ENCODE measurements around the gene NOS1. TPM values are rescaled to one million over a fixed set of nuclear protein-coding genes. Genes with fewer than 3 reads are reported as not detected.

The NOS1 gene
- total and polyA plus RNA-seq, 2 of the 8 experiments (the other 6 are each of a cell fraction or from before 2014, with no cell fraction given) = 1.5 to 2.0 TPM

DNA sequence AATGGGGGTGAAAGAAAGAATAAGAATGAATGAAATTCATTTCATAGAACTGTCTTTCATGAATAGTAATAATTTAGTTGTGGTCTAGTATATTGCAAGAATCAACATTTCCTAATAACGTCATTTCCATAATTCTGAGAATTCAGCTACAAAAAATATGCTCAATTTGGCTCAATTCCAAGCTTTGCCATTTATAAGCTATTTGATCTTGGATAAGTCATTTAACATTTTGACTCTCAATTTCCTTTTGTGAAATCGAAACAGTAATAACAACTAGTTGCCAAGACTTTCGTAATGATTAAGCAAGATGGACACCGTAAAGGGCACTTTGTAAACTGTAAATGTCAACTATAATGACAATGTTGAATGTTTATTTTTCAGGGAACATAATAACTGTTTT is 18.1 kb downstream of the NOS1 start:
- Histone ChIP-seq H3K79me2 (ENCODE audit: control insufficient read depth in 1 of 2, insufficient read depth in 2 of 2, low read length in 2 of 2) (no peaks in the 10 kb centered on the region), H4K5ac (ENCODE audit: insufficient read length, low read depth, low read length) (no peak overlapping the region), H3K23me2 (ENCODE audit: low read depth, low read length) (no peaks in the 10 kb centered on the region; the same call in 1 of the 2 replicates), H3K4me1 (replicated peaks in 1 of 4; ENCODE audit: control insufficient read depth in 3 of 4, insufficient read depth in 4 of 4, low read length in 3 of 4) (peaks cover 0 to 5% (median 3%) of the 10 kb centered on the region in 4 experiments; a peak in 3 of 7 replicates), H3K18ac (ENCODE audit: extremely low read depth, low read length) (no peak overlapping the region), H4K20me1 (replicated peaks in 1 of 2; ENCODE audit: control insufficient read depth in 1 of 2, insufficient read depth in 2 of 2, low read length in 2 of 2) (no peaks in the 10 kb centered on the region), H2BK5ac (ENCODE audit: low read depth, low read length) (no peak overlapping the region), H2BK20ac (ENCODE audit: low read length) (no peak overlapping the region), H3K9me3 (ENCODE audit: insufficient read depth in 2 of 2, low read depth in 1 of 2, low read length in 1 of 2) (no peaks in the 10 kb centered on the region), H2AK5ac (ENCODE audit: low read depth, low read length) (no peak overlapping the region), H3K4ac (replicated peaks; ENCODE audit: insufficient read length, low read depth, low read length) (no peak overlapping the region), H3K36me3 (ENCODE audit: control insufficient read depth in 2 of 4, insufficient read depth in 4 of 4, low read length in 3 of 4) (no peaks in the 10 kb centered on the region), H3K27ac (ENCODE audit: low read depth, low read length) (no peak overlapping the region), H4K91ac (replicated peaks; ENCODE audit: insufficient read length, low read length) (no peak overlapping the region), H2BK12ac (ENCODE audit: low read depth, low read length) (no peak overlapping the region), H3K4me3 (ENCODE audit: extremely low read depth in 1 of 4, insufficient read depth in 2 of 4, low read depth in 3 of 4, low read length in 4 of 4) (no peak overlapping the region), H2BK15ac (ENCODE audit: low read length) (no peak overlapping the region), H3K27me3 (replicated peaks in 1 of 4; ENCODE audit: control insufficient read depth in 3 of 4, extremely low read depth in 1 of 4, insufficient read depth in 3 of 4, low read length in 3 of 4) (no peaks in the 10 kb centered on the region; a peak in 1 of 7 replicates), H3K14ac (ENCODE audit: insufficient read length) (no peak overlapping the region), H3K4me2 (ENCODE audit: insufficient read depth in 1 of 2, low read depth in 2 of 2, low read length in 2 of 2) (no peak overlapping the region), H3K56ac (replicated peaks; ENCODE audit: insufficient read length, low read depth, low read length) (no peak overlapping the region), H3K23ac (ENCODE audit: insufficient read length) (no peak overlapping the region), H3K9ac (replicated peaks in 1 of 4; ENCODE audit: extremely low read depth in 1 of 4, low read depth in 3 of 4, low read length in 3 of 4) (no peak overlapping the region), H2AFZ (ENCODE audit: low read length) (no peak overlapping the region), H2BK120ac (replicated peaks; ENCODE audit: low read depth, low read length) (no peak overlapping the region), H4K8ac (ENCODE audit: extremely low read depth, insufficient read depth, low read length) (no peak overlapping the region), H3K79me1 (ENCODE audit: low read depth, low read length) (no peaks in the 10 kb centered on the region)
- ChIA-PET POLR2A (ENCODE audit: partially characterized antibody) (no interaction called here), CTCF (ENCODE audit: partially characterized antibody) (interaction anchor here (0.5 to 1.8 kb wide), 4 partner anchors 12 to 506 kb away, joined by 3 to 6 read pairs (median 4); no protein-coding TSS in a partner anchor)
- 79% methylated on average over 4 of the region's 4 CpGs; no CpG with 5 or more reads in 1 of the 2 experiments for WGBS, 2 experiments (ENCODE audit: extremely low coverage in 1 of 2, insufficient coverage in 1 of 2, insufficient read length in 1 of 2, insufficient replicate concordance in 2 of 2, low coverage in 1 of 2, low lambda C conversion rate in 2 of 2, missing lambda C conversion rate in 1 of 2)
- TF ChIP-seq, protein P1, sequence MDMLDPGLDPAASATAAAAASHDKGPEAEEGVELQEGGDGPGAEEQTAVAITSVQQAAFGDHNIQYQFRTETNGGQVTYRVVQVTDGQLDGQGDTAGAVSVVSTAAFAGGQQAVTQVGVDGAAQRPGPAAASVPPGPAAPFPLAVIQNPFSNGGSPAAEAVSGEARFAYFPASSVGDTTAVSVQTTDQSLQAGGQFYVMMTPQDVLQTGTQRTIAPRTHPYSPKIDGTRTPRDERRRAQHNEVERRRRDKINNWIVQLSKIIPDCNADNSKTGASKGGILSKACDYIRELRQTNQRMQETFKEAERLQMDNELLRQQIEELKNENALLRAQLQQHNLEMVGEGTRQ (IDR thresholded peaks at IDR 0.05; ENCODE audit: low read length) = no peak
- TF ChIP-seq RXRA (IDR thresholded peaks at IDR 0.05; ENCODE audit: insufficient read depth, low read depth, low read length) (no peak), GABPA (IDR thresholded peaks at IDR 0.05; ENCODE audit: borderline replicate concordance, insufficient read depth, low read length) (no peak), POLR2A (IDR thresholded peaks at IDR 0.05; ENCODE audit: control extremely low read depth in 1 of 2, low read depth in 2 of 2, low read length in 2 of 2) (no peak), RFX5 (IDR thresholded peaks at IDR 0.05; ENCODE audit: borderline replicate concordance, low read depth, low read length) (no peak), MAX (IDR thresholded peaks at IDR 0.05) (no peak), JUN (IDR thresholded peaks at IDR 0.05; ENCODE audit: low read depth, low read length) (no peak), SIRT6 (IDR thresholded peaks at IDR 0.05; ENCODE audit: low read length) (no peak), ASH2L (IDR thresholded peaks at IDR 0.05; ENCODE audit: low read length) (no peak), PHF8 (conservative IDR thresholded peaks at IDR 0.05; ENCODE audit: low read depth, low read length) (no peak)
- no peak for DNase-seq (ENCODE audit: low read depth in 1 of 2, low spot score in 2 of 2)
- FAIRE-seq = no peak

Data from H1 (cell line).